Naive thymus-derived CD4-positive, alpha-beta T cell (primary cell): ENCODE results near the gene AGBL1. TPM values are rescaled to one million over a fixed set of nuclear protein-coding genes. Genes with fewer than 3 reads are reported as not detected.
A peak's percentile ranks its signal among the peaks of the same experiment; 100 is the strongest.

Experiments used
- ATAC-seq: fragments of 150-1000 bp; cut with Tn5 transposase; 2 replicates; pipeline ENCODE4 v1.10.0; 2021; ENCODE audit warnings: mild to moderate bottlenecking, moderate library complexity
- CTCF ChIA-PET: fragments of 350-600 bp; sonication (Branson Sonifier 250); formaldehyde crosslinking; loops from one replicate; lab custom pipeline; 2021; ENCODE audit warnings: antibody characterized with exemption; lab: Charles Lee
- POLR2A ChIA-PET: fragments of 350-600 bp; sonication (Branson Sonifier 250); formaldehyde crosslinking; loops from one replicate; lab custom pipeline; 2021; ENCODE audit warnings: antibody characterized with exemption, inconsistent platforms; lab: Charles Lee
- DNase-seq, 9 donors: peaks; one replicate each; pipeline versions ENCODE4 v3.0.0 to v3.0.0-alpha.2; 2020 to 2022; ENCODE audit warnings: mixed read lengths in 1 of 9
- H3K27ac ChIP-seq: one replicate; pipeline ENCODE4 v1.7.0; 2013; ENCODE audit warnings: mild to moderate bottlenecking, low read depth, low read length, moderate library complexity
- H3K27me3 ChIP-seq, 2 donors: one replicate each; pipeline ENCODE4 v1.7.0; 2013; ENCODE audit warnings: low read length in 2 of 2, mild to moderate bottlenecking in 2 of 2, moderate library complexity in 2 of 2; ENCODE audit not compliant: control insufficient read depth in 2 of 2, insufficient read depth in 2 of 2
- H3K36me3 ChIP-seq, 3 experiments: 1 replicate in 2 of 3; 2 replicates in 1 of 3; pipeline ENCODE4 v1.7.0; 2013; ENCODE audit warnings: low read length in 3 of 3, mild to moderate bottlenecking in 3 of 3, moderate library complexity in 1 of 3; ENCODE audit not compliant: insufficient read depth in 3 of 3, control insufficient read depth in 2 of 3
- H3K4me1 ChIP-seq, 2 donors: one replicate each; pipeline ENCODE4 v1.7.0; 2013; ENCODE audit warnings: low read length in 2 of 2, mild to moderate bottlenecking in 2 of 2, moderate library complexity in 1 of 2; ENCODE audit not compliant: control insufficient read depth in 2 of 2, insufficient read depth in 2 of 2
- H3K4me3 ChIP-seq: 2 replicates; pipeline ENCODE4 v1.7.0; 2013; ENCODE audit warnings: mild to moderate bottlenecking, low read length
- H3K9me3 ChIP-seq, 3 experiments: 1 replicate in 2 of 3; 2 replicates in 1 of 3; pipeline ENCODE4 v1.7.0; 2013; ENCODE audit warnings: low read length in 3 of 3; ENCODE audit not compliant: control insufficient read depth in 2 of 3
- H3K27ac Mint-ChIP-seq, 9 donors: one replicate each; pipeline ENCODE4 v1.8.0; 2020 to 2022; ENCODE audit warnings: mixed read lengths in 9 of 9, mild to moderate bottlenecking in 8 of 9, moderate library complexity in 5 of 9, inconsistent platforms in 2 of 9
- H3K27me3 Mint-ChIP-seq, 5 donors: one replicate each; pipeline ENCODE4 v1.8.0; 2021 to 2022; ENCODE audit warnings: mixed read lengths in 5 of 5, mild to moderate bottlenecking in 1 of 5
- H3K36me3 Mint-ChIP-seq, 5 donors: one replicate each; pipeline ENCODE4 v1.8.0; 2020 to 2022; ENCODE audit warnings: mixed read lengths in 5 of 5, mild to moderate bottlenecking in 3 of 5, inconsistent platforms in 1 of 5
- H3K4me1 Mint-ChIP-seq, 7 donors: one replicate each; pipeline ENCODE4 v1.8.0; 2020 to 2022; ENCODE audit warnings: mixed read lengths in 7 of 7, mild to moderate bottlenecking in 3 of 7, inconsistent platforms in 1 of 7
- H3K4me3 Mint-ChIP-seq, 10 donors: one replicate each; pipeline ENCODE4 v1.8.0; 2020 to 2022; ENCODE audit warnings: mild to moderate bottlenecking in 10 of 10, mixed read lengths in 10 of 10, moderate library complexity in 6 of 10, inconsistent platforms in 2 of 10
- H3K9me3 Mint-ChIP-seq, 11 donors: one replicate each; pipeline ENCODE4 v1.8.0; 2020 to 2022; ENCODE audit warnings: mixed read lengths in 11 of 11, mild to moderate bottlenecking in 4 of 11, inconsistent platforms in 1 of 11, moderate library complexity in 1 of 11
- intact Hi-C, 2 donors: fragments of 100-400 bp; cut with micrococcal nuclease; formaldehyde crosslinking; loops; one replicate each; pipeline ENCODE4 v1.15.1; 2023
- polyA plus RNA-seq, 2 donors: library from polyadenylated mRNA; unstranded; fragments of 300-500 nt; fragmentation: Illumina TruSeq; gene quantifications; one replicate each; pipeline ENCODE4 v1.2.3, GENCODE V29; 2021
- total RNA-seq, 6 experiments: library from RNA in 5 of 6; stranded (reverse) in 5 of 6; gene quantifications; 1 replicate in 5 of 6; 2 replicates in 1 of 6; pipeline ENCODE4 v1.2.3 and lab custom pipeline; 2021 to 2026

Gene AGBL1
- total and polyA plus RNA-seq, 7 experiments from 2014 or later = not detected

DNA sequence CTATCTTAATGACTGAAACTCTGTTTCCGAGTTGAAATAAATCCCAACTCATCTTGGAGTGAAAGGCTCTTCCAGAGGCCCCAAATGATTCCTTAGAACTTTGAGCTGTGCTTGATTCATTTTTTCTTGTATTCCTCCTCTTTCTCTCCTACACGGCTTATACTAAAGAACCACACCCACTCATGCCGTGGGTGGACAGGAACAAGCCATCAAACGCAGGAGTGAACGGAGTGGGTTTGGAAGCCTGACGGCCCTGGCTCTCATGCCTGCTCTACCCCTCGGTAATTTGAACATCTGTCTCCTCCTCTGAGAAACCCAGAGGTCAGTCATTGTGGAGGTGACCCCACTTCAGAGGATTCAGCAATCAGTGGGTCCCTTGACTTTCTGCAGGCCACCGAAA is 236.5 kb downstream of the AGBL1 start:
- Histone ChIP-seq H3K27ac (no peak overlapping the region), H3K9me3 (no peaks in the 10 kb centered on the region), H3K27me3 (no peaks in the 10 kb centered on the region), H3K36me3 (no peaks in the 10 kb centered on the region), H3K4me1 (no peaks in the 10 kb centered on the region), H3K4me3 (no peak overlapping the region)
- Mint-ChIP-seq H3K9me3 (peaks cover 0 to 8% (median 3%) of the 10 kb centered on the region in 11 donors), H3K27me3 (peaks cover 4 to 28% (median 21%) of the 10 kb centered on the region in 5 donors), H3K36me3 (no peaks in the 10 kb centered on the region), H3K27ac (peak overlapping the region in 1 of 9 donors; percentile 53), H3K4me1 (peaks cover 0 to 12% (median 10%) of the 10 kb centered on the region in 7 donors), H3K4me3 (no peak overlapping the region)
- DNase-seq (no peak), ATAC-seq (no peak)
- ChIA-PET POLR2A (no interaction called here), CTCF (no interaction called here)
- intact Hi-C loops = no loop called here

DNA sequence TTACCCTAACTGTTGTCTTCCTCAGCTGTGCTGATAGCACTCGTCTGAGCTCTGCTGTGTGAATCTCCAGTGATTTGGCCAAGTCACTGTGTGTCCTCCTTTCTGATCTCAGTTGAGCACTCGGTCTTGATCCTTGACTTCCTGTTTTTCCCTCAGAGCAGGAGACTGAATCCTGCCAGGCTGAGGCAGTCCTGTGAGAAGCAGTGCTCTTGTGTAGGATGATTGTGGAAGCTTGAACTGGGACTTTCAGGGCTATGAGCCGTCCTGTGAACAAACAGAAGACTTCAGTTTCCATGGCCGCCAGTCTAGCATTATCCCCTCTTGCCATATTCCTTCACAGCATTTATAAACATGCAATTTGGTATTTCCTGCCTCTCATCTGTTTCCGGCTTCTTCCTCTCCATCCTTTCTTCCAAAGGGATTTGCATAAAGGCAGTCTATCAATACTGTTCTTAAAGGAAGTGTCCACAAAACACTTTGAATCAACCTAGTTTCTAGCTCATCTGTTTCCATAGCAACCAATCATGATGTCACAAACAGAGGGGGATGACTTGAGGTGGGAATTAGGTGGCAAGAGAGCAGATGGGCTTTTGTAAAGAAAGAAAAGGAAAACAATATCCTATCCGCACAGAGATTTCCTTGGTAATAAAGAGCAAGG is 237.2 kb downstream of the AGBL1 start:
- H3K4me1 ChIP-seq = no peaks in the 10 kb centered on the region
- H3K4me3 ChIP-seq = no peak overlapping the region
- intact Hi-C loops = no loop called here
- peaks cover 0 to 12% (median 10%) of the 10 kb centered on the region in 7 donors for H3K4me1 Mint-ChIP-seq
- no peak overlapping the region for H3K4me3 Mint-ChIP-seq
- H3K27me3 ChIP-seq = no peaks in the 10 kb centered on the region
- H3K36me3 ChIP-seq = no peaks in the 10 kb centered on the region
- H3K27ac Mint-ChIP-seq = no peak overlapping the region
- ATAC-seq = no peak
- peaks cover 0 to 8% (median 3%) of the 10 kb centered on the region in 11 donors for H3K9me3 Mint-ChIP-seq
- H3K27me3 Mint-ChIP-seq = peaks cover 4 to 28% (median 18%) of the 10 kb centered on the region in 5 donors
- ChIA-PET CTCF (no interaction called here), POLR2A (no interaction called here)
- no peaks in the 10 kb centered on the region for H3K36me3 Mint-ChIP-seq
- no peaks in the 10 kb centered on the region for H3K9me3 ChIP-seq
- no peak for DNase-seq
- no peak overlapping the region for H3K27ac ChIP-seq

DNA sequence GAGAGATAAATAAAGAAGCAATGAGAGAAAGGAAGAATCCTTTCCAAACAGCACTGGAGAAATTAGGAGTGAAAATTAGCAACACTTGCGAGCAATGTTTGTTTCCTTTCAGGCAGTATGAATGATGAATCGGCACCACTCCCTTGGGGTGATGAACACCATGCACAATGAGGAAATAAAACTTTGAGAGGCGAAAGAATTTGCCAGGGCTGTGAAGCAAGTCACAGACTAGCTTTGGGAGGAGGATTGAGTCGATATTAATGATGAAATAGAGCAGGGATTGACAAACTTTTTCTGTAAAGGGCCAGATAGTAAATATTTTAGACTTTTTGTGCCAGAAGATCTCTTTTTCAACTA is 237.7 kb downstream of the AGBL1 start:
- CTCF ChIA-PET = no interaction called here
- H3K27ac ChIP-seq = no peak overlapping the region
- ATAC-seq = no peak
- no peaks in the 10 kb centered on the region for H3K36me3 Mint-ChIP-seq
- peaks cover 4 to 30% (median 21%) of the 10 kb centered on the region in 5 donors for H3K27me3 Mint-ChIP-seq
- H3K4me3 ChIP-seq = no peak overlapping the region
- POLR2A ChIA-PET = no interaction called here
- no peak overlapping the region for H3K27ac Mint-ChIP-seq
- DNase-seq = no peak
- H3K27me3 ChIP-seq = no peaks in the 10 kb centered on the region
- intact Hi-C loops = no loop called here
- H3K4me1 ChIP-seq = no peaks in the 10 kb centered on the region
- H3K9me3 Mint-ChIP-seq = peaks cover 0 to 8% (median 3%) of the 10 kb centered on the region in 11 donors
- H3K4me1 Mint-ChIP-seq = peaks cover 0 to 12% (median 10%) of the 10 kb centered on the region in 7 donors
- H3K4me3 Mint-ChIP-seq = no peak overlapping the region
- no peaks in the 10 kb centered on the region for H3K9me3 ChIP-seq
- no peaks in the 10 kb centered on the region for H3K36me3 ChIP-seq

DNA sequence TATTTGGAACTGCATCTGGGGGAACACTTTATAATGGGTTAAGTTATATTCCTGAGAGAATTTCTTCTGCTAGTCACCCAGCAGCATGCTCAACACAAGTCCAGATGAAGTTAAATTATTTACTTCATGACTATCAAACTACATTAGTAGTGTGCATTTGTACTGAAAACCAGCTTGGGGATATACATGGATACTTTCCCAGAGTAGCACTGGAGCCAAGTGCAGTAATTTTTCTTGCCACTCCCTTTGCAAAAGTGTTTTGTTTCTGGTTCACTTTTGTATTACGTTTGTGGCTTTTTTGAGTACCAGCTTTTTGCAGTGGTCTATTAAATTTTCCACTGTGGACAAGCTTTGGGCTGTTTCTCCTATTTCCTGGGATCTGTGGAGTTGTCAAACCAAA is 243.0 kb downstream of the AGBL1 start:
- Mint-ChIP-seq H3K9me3 (peaks cover 0 to 10% (median 4%) of the 10 kb centered on the region in 11 donors), H3K4me1 (no peaks in the 10 kb centered on the region), H3K4me3 (no peak overlapping the region), H3K36me3 (no peaks in the 10 kb centered on the region), H3K27me3 (peaks cover 0 to 32% (median 30%) of the 10 kb centered on the region in 5 donors), H3K27ac (no peak overlapping the region)
- intact Hi-C loops = no loop called here
- POLR2A ChIA-PET = no interaction called here
- CTCF ChIA-PET = no interaction called here
- no peak for ATAC-seq
- Histone ChIP-seq H3K9me3 (no peaks in the 10 kb centered on the region), H3K27ac (no peak overlapping the region), H3K36me3 (no peaks in the 10 kb centered on the region), H3K27me3 (no peaks in the 10 kb centered on the region), H3K4me1 (no peaks in the 10 kb centered on the region), H3K4me3 (no peak overlapping the region)
- no peak for DNase-seq

DNA sequence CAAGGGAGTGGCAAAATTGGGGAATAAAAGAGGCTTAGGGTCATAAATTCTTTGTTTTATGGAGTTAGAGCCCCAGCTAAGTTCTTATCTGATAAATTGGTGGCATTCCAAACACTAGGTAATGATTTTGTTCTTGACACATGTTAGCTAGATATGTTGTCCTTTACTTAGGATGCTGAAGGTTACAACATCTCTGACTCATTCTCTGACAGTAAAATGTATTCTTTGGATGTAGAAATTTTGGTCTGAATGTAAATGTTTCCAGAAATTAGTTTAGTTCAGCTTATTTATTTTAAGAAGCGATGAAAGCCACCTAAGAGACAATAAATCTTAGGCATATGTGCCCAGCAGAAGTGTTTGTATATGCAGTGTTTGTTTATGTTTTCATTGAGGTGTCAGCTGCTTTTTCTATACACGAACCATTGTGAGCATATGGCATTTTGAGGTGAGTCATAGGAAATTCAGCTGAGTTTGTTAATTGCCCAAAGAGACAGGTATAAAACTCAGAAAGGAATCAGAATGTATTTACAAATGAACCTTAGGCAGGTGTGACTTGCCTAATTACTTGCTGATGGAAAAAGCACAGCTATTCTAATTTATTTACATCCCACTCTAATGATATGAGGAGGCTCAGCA is 247.7 kb downstream of the AGBL1 start:
- H3K9me3 ChIP-seq = peaks cover 0 to 5% (median 0%) of the 10 kb centered on the region in 3 experiments
- H3K36me3 ChIP-seq = no peaks in the 10 kb centered on the region
- H3K27ac ChIP-seq = no peak overlapping the region
- ATAC-seq = no peak
- Mint-ChIP-seq H3K27me3 (peaks cover 0 to 49% (median 37%) of the 10 kb centered on the region in 5 donors), H3K9me3 (peaks cover 0 to 42% (median 8%) of the 10 kb centered on the region in 11 donors), H3K4me1 (no peaks in the 10 kb centered on the region), H3K36me3 (no peaks in the 10 kb centered on the region), H3K27ac (no peak overlapping the region), H3K4me3 (no peak overlapping the region)
- no peaks in the 10 kb centered on the region for H3K27me3 ChIP-seq
- no peaks in the 10 kb centered on the region for H3K4me1 ChIP-seq
- DNase-seq = no peak
- H3K4me3 ChIP-seq = no peak overlapping the region
- POLR2A ChIA-PET = no interaction called here
- intact Hi-C loops = no loop called here
- CTCF ChIA-PET = no interaction called here

DNA sequence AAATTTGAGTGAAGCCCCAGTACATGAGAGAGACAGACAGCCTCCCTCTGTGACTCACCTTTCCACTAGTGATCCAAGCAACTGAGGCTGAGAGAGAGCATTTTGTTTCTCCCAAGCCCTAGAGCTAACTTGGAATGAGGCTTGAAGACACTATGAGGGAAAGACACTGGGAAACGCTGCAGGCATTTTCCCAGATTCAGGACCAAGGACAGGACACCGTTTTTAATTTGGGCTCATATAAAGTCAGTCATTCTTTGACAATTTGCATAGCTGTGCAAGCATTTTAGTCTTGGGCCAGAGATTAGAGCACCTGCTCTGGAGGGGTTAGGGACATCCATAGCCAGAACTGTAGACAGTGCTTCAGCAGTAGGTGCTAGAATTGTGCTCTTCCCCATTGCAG is 249.0 kb downstream of the AGBL1 start:
- Histone ChIP-seq H3K4me1 (no peaks in the 10 kb centered on the region), H3K27me3 (no peaks in the 10 kb centered on the region), H3K27ac (no peak overlapping the region), H3K9me3 (peaks cover 0 to 5% (median 0%) of the 10 kb centered on the region in 3 experiments), H3K4me3 (no peak overlapping the region), H3K36me3 (no peaks in the 10 kb centered on the region)
- Mint-ChIP-seq H3K27me3 (peaks cover 0 to 49% (median 37%) of the 10 kb centered on the region in 5 donors), H3K36me3 (no peaks in the 10 kb centered on the region), H3K9me3 (peaks cover 0 to 42% (median 8%) of the 10 kb centered on the region in 11 donors), H3K27ac (no peak overlapping the region), H3K4me3 (no peak overlapping the region), H3K4me1 (no peaks in the 10 kb centered on the region)
- intact Hi-C loops = no loop called here
- ChIA-PET POLR2A (no interaction called here), CTCF (interaction anchor here (0.6 kb wide), 1 partner anchor 48 kb away, joined by 3 read pairs; no protein-coding TSS in a partner anchor)
- ATAC-seq (no peak), DNase-seq (no peak)
